Measurements from ENCODE around the gene ACAA1.
"Not testable (repeated sequence)": the region's sequence is repeated elsewhere in the genome, so short reads cannot be mapped to it uniquely, and the experiment has no call there.

DNA sequence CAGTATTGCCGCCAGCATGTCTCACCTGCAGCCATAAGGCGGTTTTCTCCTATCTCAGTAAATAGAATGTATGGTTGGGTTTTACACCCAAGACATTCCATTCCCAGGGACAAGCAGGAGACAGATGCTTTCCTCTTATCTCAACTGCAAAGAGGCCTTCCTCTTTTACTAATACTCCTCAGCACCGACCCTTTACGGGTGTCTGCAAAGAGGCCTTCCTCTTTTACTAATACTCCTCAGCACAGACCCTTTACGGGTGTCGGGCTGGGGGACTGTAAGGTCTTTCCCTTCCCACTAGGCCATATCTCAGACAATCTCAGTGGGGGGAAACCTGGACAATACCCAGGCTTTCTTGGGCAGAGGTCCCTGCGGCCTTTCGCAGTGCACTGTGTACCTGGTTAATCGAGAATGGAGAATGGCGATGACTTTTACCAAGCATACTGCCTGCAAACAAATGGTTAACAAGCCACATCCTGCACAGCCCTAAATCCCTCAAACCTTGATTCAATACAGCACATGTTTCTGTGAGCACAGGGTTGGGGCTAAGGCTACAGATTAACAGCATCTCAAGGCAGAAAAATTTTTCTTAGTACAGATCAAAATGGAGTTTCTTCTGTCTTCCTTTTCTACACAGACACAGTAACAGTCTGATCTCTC lies 1.2 kb downstream of the ACAA1 start:
- TF ChIP-seq, protein P1, sequence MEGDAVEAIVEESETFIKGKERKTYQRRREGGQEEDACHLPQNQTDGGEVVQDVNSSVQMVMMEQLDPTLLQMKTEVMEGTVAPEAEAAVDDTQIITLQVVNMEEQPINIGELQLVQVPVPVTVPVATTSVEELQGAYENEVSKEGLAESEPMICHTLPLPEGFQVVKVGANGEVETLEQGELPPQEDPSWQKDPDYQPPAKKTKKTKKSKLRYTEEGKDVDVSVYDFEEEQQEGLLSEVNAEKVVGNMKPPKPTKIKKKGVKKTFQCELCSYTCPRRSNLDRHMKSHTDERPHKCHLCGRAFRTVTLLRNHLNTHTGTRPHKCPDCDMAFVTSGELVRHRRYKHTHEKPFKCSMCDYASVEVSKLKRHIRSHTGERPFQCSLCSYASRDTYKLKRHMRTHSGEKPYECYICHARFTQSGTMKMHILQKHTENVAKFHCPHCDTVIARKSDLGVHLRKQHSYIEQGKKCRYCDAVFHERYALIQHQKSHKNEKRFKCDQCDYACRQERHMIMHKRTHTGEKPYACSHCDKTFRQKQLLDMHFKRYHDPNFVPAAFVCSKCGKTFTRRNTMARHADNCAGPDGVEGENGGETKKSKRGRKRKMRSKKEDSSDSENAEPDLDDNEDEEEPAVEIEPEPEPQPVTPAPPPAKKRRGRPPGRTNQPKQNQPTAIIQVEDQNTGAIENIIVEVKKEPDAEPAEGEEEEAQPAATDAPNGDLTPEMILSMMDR (IDR thresholded peaks at IDR 0.05) = not testable (repeated sequence)
- TF ChIP-seq ZFX (IDR thresholded peaks at IDR 0.05; ENCODE audit: borderline replicate concordance) = not testable (repeated sequence)
